Measurements from ENCODE around the gene KIAA0319L. TPM values are rescaled to one million over a fixed set of nuclear protein-coding genes. Genes with fewer than 3 reads are reported as not detected.

The KIAA0319L gene
- polyA plus RNA-seq, 1 donor from 2014 or later: 38.1 TPM

DNA sequence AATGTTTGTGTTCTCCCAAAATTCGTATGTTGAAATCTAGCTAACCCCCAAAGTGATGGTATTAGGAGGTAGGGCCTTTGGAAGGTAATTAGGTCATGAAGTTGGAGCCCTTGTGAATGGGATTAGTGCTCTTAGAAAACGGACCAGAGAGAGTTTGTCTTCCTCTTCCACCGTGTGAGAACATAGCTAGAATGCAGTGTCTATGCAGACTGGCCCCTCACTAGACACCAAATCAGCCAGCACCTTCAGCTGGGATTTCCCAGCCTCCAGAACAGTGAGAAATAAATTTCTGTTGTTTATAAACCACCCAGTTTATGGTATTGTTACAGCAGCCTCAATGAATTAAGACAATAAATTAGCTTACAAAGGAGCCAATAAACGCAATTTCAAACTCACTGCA is 58.0 kb downstream of the KIAA0319L start:
- H3K4me2 ChIP-seq (ENCODE audit: low read length): no peak overlapping the region
- no peaks in the 10 kb centered on the region for H3K79me2 ChIP-seq (replicated peaks; ENCODE audit: insufficient read depth, low read length)
- no peaks in the 10 kb centered on the region for H3F3A ChIP-seq (ENCODE audit: insufficient read depth, low read length, poor library complexity, severe bottlenecking)
- H3K27me3 ChIP-seq (ENCODE audit: insufficient read depth, low read depth, low read length): no peaks in the 10 kb centered on the region
- H3K9ac ChIP-seq (ENCODE audit: low read length): no peak overlapping the region
- no peak overlapping the region for H3K27ac ChIP-seq (ENCODE audit: low read length)
- H4K20me1 ChIP-seq (ENCODE audit: insufficient read depth): no peaks in the 10 kb centered on the region
- no peak overlapping the region for H2AFZ ChIP-seq (ENCODE audit: low read depth, low read length)
- H3K9me2 ChIP-seq (ENCODE audit: insufficient read depth, low read length): no peaks in the 10 kb centered on the region
- H3K9me3 ChIP-seq (ENCODE audit: low read length): no peaks in the 10 kb centered on the region
- TF ChIP-seq TAF1 (IDR thresholded peaks at IDR 0.05; ENCODE audit: low read depth): no peak
- TF ChIP-seq EP300 (conservative IDR thresholded peaks at IDR 0.05; ENCODE audit: poor library complexity, severe bottlenecking): no peak
- TF ChIP-seq, protein P1, sequence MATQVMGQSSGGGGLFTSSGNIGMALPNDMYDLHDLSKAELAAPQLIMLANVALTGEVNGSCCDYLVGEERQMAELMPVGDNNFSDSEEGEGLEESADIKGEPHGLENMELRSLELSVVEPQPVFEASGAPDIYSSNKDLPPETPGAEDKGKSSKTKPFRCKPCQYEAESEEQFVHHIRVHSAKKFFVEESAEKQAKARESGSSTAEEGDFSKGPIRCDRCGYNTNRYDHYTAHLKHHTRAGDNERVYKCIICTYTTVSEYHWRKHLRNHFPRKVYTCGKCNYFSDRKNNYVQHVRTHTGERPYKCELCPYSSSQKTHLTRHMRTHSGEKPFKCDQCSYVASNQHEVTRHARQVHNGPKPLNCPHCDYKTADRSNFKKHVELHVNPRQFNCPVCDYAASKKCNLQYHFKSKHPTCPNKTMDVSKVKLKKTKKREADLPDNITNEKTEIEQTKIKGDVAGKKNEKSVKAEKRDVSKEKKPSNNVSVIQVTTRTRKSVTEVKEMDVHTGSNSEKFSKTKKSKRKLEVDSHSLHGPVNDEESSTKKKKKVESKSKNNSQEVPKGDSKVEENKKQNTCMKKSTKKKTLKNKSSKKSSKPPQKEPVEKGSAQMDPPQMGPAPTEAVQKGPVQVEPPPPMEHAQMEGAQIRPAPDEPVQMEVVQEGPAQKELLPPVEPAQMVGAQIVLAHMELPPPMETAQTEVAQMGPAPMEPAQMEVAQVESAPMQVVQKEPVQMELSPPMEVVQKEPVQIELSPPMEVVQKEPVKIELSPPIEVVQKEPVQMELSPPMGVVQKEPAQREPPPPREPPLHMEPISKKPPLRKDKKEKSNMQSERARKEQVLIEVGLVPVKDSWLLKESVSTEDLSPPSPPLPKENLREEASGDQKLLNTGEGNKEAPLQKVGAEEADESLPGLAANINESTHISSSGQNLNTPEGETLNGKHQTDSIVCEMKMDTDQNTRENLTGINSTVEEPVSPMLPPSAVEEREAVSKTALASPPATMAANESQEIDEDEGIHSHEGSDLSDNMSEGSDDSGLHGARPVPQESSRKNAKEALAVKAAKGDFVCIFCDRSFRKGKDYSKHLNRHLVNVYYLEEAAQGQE (IDR thresholded peaks at IDR 0.05; ENCODE audit: borderline replicate concordance): no peak
- no peak for TF ChIP-seq RAD21 (conservative IDR thresholded peaks at IDR 0.05)
- no peak for TF ChIP-seq SMC3 (conservative IDR thresholded peaks at IDR 0.05; ENCODE audit: poor library complexity)
- no peak for TF ChIP-seq POLR2AphosphoS5 (IDR thresholded peaks at IDR 0.05)
- TF ChIP-seq EZH2 (IDR thresholded peaks at IDR 0.05; ENCODE audit: borderline replicate concordance, insufficient read depth, low read length, poor library complexity, severe bottlenecking): no peak
- TF ChIP-seq, protein P2, sequence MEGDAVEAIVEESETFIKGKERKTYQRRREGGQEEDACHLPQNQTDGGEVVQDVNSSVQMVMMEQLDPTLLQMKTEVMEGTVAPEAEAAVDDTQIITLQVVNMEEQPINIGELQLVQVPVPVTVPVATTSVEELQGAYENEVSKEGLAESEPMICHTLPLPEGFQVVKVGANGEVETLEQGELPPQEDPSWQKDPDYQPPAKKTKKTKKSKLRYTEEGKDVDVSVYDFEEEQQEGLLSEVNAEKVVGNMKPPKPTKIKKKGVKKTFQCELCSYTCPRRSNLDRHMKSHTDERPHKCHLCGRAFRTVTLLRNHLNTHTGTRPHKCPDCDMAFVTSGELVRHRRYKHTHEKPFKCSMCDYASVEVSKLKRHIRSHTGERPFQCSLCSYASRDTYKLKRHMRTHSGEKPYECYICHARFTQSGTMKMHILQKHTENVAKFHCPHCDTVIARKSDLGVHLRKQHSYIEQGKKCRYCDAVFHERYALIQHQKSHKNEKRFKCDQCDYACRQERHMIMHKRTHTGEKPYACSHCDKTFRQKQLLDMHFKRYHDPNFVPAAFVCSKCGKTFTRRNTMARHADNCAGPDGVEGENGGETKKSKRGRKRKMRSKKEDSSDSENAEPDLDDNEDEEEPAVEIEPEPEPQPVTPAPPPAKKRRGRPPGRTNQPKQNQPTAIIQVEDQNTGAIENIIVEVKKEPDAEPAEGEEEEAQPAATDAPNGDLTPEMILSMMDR (IDR thresholded peaks at IDR 0.05; ENCODE audit: poor library complexity, severe bottlenecking): no peak
- no peak for TF ChIP-seq MXI1 (conservative IDR thresholded peaks at IDR 0.05; ENCODE audit: poor library complexity, severe bottlenecking)
- H3K4me3 ChIP-seq (ENCODE audit: low read length): no peak overlapping the region
- H3K36me3 ChIP-seq (ENCODE audit: insufficient read depth, low read length): no peaks in the 10 kb centered on the region

DNA sequence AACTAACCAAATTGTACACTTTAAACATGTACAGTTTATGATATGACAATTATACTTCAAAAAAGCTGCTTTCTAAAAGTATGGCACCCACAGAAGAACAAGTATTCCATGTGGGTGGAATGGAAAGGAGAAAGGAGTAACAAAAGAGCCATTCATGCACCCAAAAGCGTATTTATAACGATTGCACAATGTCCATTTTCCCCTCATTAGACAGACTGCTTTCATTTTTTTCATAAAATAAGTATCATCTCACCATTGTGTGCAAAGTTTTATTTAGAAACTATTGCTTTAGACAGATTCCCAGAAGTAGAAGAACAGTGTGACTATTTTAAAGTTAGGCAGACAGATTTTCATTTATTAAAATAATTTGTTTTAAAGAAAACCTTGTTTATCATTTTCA is 59.6 kb downstream of the KIAA0319L start:
- H3K4me3 ChIP-seq (ENCODE audit: low read length): no peak overlapping the region
- no peak overlapping the region for H3K4me2 ChIP-seq (ENCODE audit: low read length)
- TF ChIP-seq, protein P2 (IDR thresholded peaks at IDR 0.05; ENCODE audit: poor library complexity, severe bottlenecking): no peak
- TF ChIP-seq TAF1 (IDR thresholded peaks at IDR 0.05; ENCODE audit: low read depth) (no peak), SMC3 (conservative IDR thresholded peaks at IDR 0.05; ENCODE audit: poor library complexity) (no peak), EP300 (conservative IDR thresholded peaks at IDR 0.05; ENCODE audit: poor library complexity, severe bottlenecking) (no peak), POLR2AphosphoS5 (IDR thresholded peaks at IDR 0.05) (no peak), MXI1 (conservative IDR thresholded peaks at IDR 0.05; ENCODE audit: poor library complexity, severe bottlenecking) (no peak), RAD21 (conservative IDR thresholded peaks at IDR 0.05) (no peak)
- TF ChIP-seq, protein P1 (IDR thresholded peaks at IDR 0.05; ENCODE audit: borderline replicate concordance): no peak
- no peaks in the 10 kb centered on the region for H3K36me3 ChIP-seq (ENCODE audit: insufficient read depth, low read length)
- no peaks in the 10 kb centered on the region for H3K27me3 ChIP-seq (ENCODE audit: insufficient read depth, low read depth, low read length)
- no peaks in the 10 kb centered on the region for H4K20me1 ChIP-seq (ENCODE audit: insufficient read depth)
- no peak overlapping the region for H3K27ac ChIP-seq (ENCODE audit: low read length)
- no peak overlapping the region for H3K9ac ChIP-seq (ENCODE audit: low read length)
- H3K9me2 ChIP-seq (ENCODE audit: insufficient read depth, low read length): no peaks in the 10 kb centered on the region
- no peaks in the 10 kb centered on the region for H3K9me3 ChIP-seq (ENCODE audit: low read length)
- no peaks in the 10 kb centered on the region for H3K79me2 ChIP-seq (replicated peaks; ENCODE audit: insufficient read depth, low read length)
- H2AFZ ChIP-seq (ENCODE audit: low read depth, low read length): no peak overlapping the region
- no peaks in the 10 kb centered on the region for H3F3A ChIP-seq (ENCODE audit: insufficient read depth, low read length, poor library complexity, severe bottlenecking)
